IMR-90 (cell line): Measurements from ENCODE around the gene CPOX. TPM values are rescaled to one million over a fixed set of nuclear protein-coding genes. Genes with fewer than 3 reads are reported as not detected.

Source experiments
- ATAC-seq: fragments of 200-7000 bp; cut with Tn5 transposase; 2 replicates; pipeline ENCODE4 v1.9.1; 2020; ENCODE audit warnings: low read depth, mild to moderate bottlenecking, moderate library complexity
- BruUV-seq: library from RNA; stranded (reverse); fragments of 400-500 nt; replicated peaks from 2 replicates; lab custom pipeline; 2021; lab: Mats Ljungman, UMichigan
- CTCF ChIA-PET: fragments of 300-600 bp; formaldehyde crosslinking; extraction: SDS; loops from one replicate; lab custom pipeline; 2021; ENCODE audit warnings: antibody characterized with exemption; lab: Yijun Ruan, JAX
- POLR2A ChIA-PET: fragments of 300-600 bp; sonication (Branson Sonifier 250); formaldehyde crosslinking; loops from one replicate; lab custom pipeline; 2022; ENCODE audit warnings: antibody characterized with exemption; ENCODE audit not compliant: unreplicated experiment; lab: Charles Lee
- DNase-seq: peaks from one replicate; pipeline ENCODE4 v3.0.0; 2013
- H2AFZ ChIP-seq: replicated peaks from 2 replicates; pipeline ENCODE3; 2013; ENCODE audit warnings: low read length, mild to moderate bottlenecking; ENCODE audit not compliant: poor library complexity
- H2AK5ac ChIP-seq: 2 replicates; pipeline ENCODE4 v1.6.1; 2013; ENCODE audit warnings: low read depth, low read length, inconsistent platforms
- H2AK9ac ChIP-seq: replicated peaks from 2 replicates; pipeline ENCODE3; 2013; ENCODE audit warnings: mild to moderate bottlenecking, low read depth, low read length, moderate library complexity; ENCODE audit not compliant: poor library complexity
- H2BK120ac ChIP-seq: 2 replicates; pipeline ENCODE4 v1.6.1; 2013; ENCODE audit warnings: low read depth, low read length, inconsistent platforms
- H2BK15ac ChIP-seq: 3 replicates; pipeline ENCODE4 v1.6.1; 2013; ENCODE audit warnings: low read depth, low read length, inconsistent platforms
- H2BK20ac ChIP-seq: 2 replicates; pipeline ENCODE4 v1.6.1; 2013; ENCODE audit warnings: low read depth, mild to moderate bottlenecking, inconsistent platforms, low read length, moderate library complexity
- H2BK5ac ChIP-seq: 2 replicates; pipeline ENCODE4 v1.6.1; 2013; ENCODE audit warnings: mild to moderate bottlenecking, low read depth, low read length, inconsistent platforms; ENCODE audit not compliant: poor library complexity, severe bottlenecking
- H3K14ac ChIP-seq: replicated peaks from 2 replicates; pipeline ENCODE4 v1.6.1; 2013; ENCODE audit warnings: low read depth, low read length, inconsistent platforms
- H3K18ac ChIP-seq: 2 replicates; pipeline ENCODE4 v1.6.1; 2013; ENCODE audit warnings: low read depth, low read length, control low read depth
- H3K23ac ChIP-seq: 2 replicates; pipeline ENCODE4 v1.6.1; 2013; ENCODE audit warnings: low read depth, low read length, inconsistent platforms
- H3K27ac ChIP-seq: 2 replicates; pipeline ENCODE4 v1.5.1; 2013; ENCODE audit warnings: mild to moderate bottlenecking, control low read depth, low read length; ENCODE audit not compliant: insufficient read depth
- H3K27me3 ChIP-seq: 2 replicates; pipeline ENCODE4 v1.6.1; 2013; ENCODE audit warnings: low read length; ENCODE audit not compliant: control insufficient read depth, insufficient read depth
- H3K36me3 ChIP-seq: 2 replicates; pipeline ENCODE4 v1.6.1; 2013; ENCODE audit warnings: low read length, mixed read lengths; ENCODE audit not compliant: control insufficient read depth, insufficient read depth
- H3K4ac ChIP-seq: 2 replicates; pipeline ENCODE4 v1.6.1; 2013; ENCODE audit warnings: low read depth, low read length, inconsistent platforms
- H3K4me1 ChIP-seq: 2 replicates; pipeline ENCODE4 v1.6.1; 2013; ENCODE audit warnings: low read length, mixed read lengths; ENCODE audit not compliant: control insufficient read depth, insufficient read depth
- H3K4me2 ChIP-seq: 2 replicates; pipeline ENCODE4 v1.6.1; 2013; ENCODE audit warnings: low read depth, mild to moderate bottlenecking, control low read depth, low read length, moderate library complexity
- H3K4me3 ChIP-seq: 2 replicates; pipeline ENCODE4 v1.5.1; 2013; ENCODE audit warnings: low read depth, mild to moderate bottlenecking, control low read depth, low read length, moderate library complexity; ENCODE audit not compliant: insufficient read depth
- H3K56ac ChIP-seq: 2 replicates; pipeline ENCODE4 v1.6.1; 2013; ENCODE audit warnings: low read length, inconsistent platforms; ENCODE audit not compliant: insufficient read depth; ENCODE audit errors: extremely low read depth
- H3K79me1 ChIP-seq, 2 experiments: 2 replicates each; pipeline ENCODE4 v1.6.1; 2013; ENCODE audit warnings: low read length in 2 of 2, inconsistent platforms in 1 of 2, low read depth in 1 of 2
- H3K9ac ChIP-seq: 2 replicates; pipeline ENCODE4 v1.6.1; 2013; ENCODE audit warnings: low read depth, low read length, control low read depth
- H3K9me1 ChIP-seq: 2 replicates; pipeline ENCODE4 v1.6.1; 2013; ENCODE audit warnings: low read length, inconsistent platforms; ENCODE audit not compliant: insufficient read depth
- H3K9me3 ChIP-seq: 2 replicates; pipeline ENCODE4 v1.6.1; 2013; ENCODE audit warnings: low read length; ENCODE audit not compliant: control insufficient read depth, insufficient read depth
- H4K20me1 ChIP-seq: 2 replicates; pipeline ENCODE4 v1.6.1; 2013; ENCODE audit warnings: low read length, inconsistent platforms; ENCODE audit not compliant: insufficient read depth
- H4K5ac ChIP-seq: 2 replicates; pipeline ENCODE4 v1.6.1; 2013; ENCODE audit warnings: mild to moderate bottlenecking, low read depth, low read length, control low read depth
- H4K8ac ChIP-seq, 2 experiments: 2 replicates each; pipeline ENCODE4 v1.6.1; 2013; ENCODE audit warnings: low read depth in 2 of 2, low read length in 2 of 2, control low read depth in 1 of 2, inconsistent platforms in 1 of 2
- H4K91ac ChIP-seq: 2 replicates; pipeline ENCODE4 v1.6.1; 2013; ENCODE audit warnings: low read depth, low read length, inconsistent platforms; ENCODE audit not compliant: insufficient read depth
- FOS ChIP-seq: fragments of 150-350 bp; IDR thresholded peaks from 2 replicates; pipeline ENCODE4 v1.6.1; 2016; ENCODE audit warnings: low read depth, low read length
- NFE2L2 ChIP-seq: fragments of 150-350 bp; IDR thresholded peaks from 2 replicates; pipeline ENCODE4 v1.6.1; 2016; ENCODE audit warnings: low read depth, mild to moderate bottlenecking, low read length
- POLR2A ChIP-seq: IDR thresholded peaks from 2 replicates; pipeline ENCODE4 v1.6.1; 2012; ENCODE audit warnings: mild to moderate bottlenecking, low read depth, low read length
- RAD21 ChIP-seq: IDR thresholded peaks from 2 replicates; pipeline ENCODE4 v1.6.1; 2012; ENCODE audit warnings: low read length, improper control_type of control experiment
- whole genome bisulfite sequencing, 2 experiments: methylation state at CpG; one replicate each; pipeline versions ENCODE4 v1.1.5 to v1.1.7; 2013; ENCODE audit warnings: missing lambda C conversion rate in 2 of 2; ENCODE audit not compliant: insufficient read length in 1 of 2; ENCODE audit errors: extremely low coverage in 2 of 2; 5-methylcytosine and 5-hydroxymethylcytosine counted together
- dilution Hi-C: fragments of 300-500 bp; cut with HindIII; formaldehyde crosslinking; loops from one replicate; pipeline ENCODE4 v1.14.3; 2018; ENCODE audit warnings: low sequenced_read_pairs; ENCODE audit not compliant: unreplicated experiment
- in situ Hi-C: fragments of 300-500 bp; cut with MboI; formaldehyde crosslinking; loops from 3 replicates; pipeline ENCODE4 v1.14.3; 2019; ENCODE audit warnings: low sequenced_read_pairs, inconsistent platforms, mixed read lengths
- intact Hi-C: fragments of 100-400 bp; cut with micrococcal nuclease; formaldehyde crosslinking; loops from 2 replicates; pipeline ENCODE4 v1.10.0; 2022
- polyA plus RNA-seq, 3 experiments: library from polyadenylated mRNA; depleted of rRNA; stranded (reverse); fragments of >200 nt; gene quantifications; 2 replicates each; pipeline ENCODE4 v1.2.3, GENCODE V29; 2012; ENCODE audit warnings: low replicate concordance in 1 of 3
- total RNA-seq: library from RNA; depleted of rRNA; stranded (reverse); fragments of >200 nt; gene quantifications from 2 replicates; pipeline ENCODE4 v1.2.3, GENCODE V29; 2012
- TF ChIP-seq, protein P1 (sequence below): fragments of 150-350 bp; IDR thresholded peaks from 2 replicates; pipeline ENCODE4 v1.6.1; 2016; ENCODE audit warnings: low read depth, mild to moderate bottlenecking, low read length, moderate library complexity, borderline replicate concordance
- TF ChIP-seq, protein P2 (sequence below): conservative IDR thresholded peaks from 2 replicates; pipeline ENCODE4 v1.5.1; 2012; ENCODE audit warnings: mild to moderate bottlenecking, low read depth, low read length, improper control_type of control experiment

CPOX gene
- total and polyA plus RNA-seq, 2 of the 4 experiments (the other 2 are of a cell fraction), result 14.5 to 19.4 TPM

- peaks cover 4% of the 10 kb centered on the region for H3K36me3 ChIP-seq
- no CpG with 5 or more reads among the region's 5 CpGs for WGBS, 2 experiments
- H3K9ac ChIP-seq, result no peak overlapping the region
- H4K91ac ChIP-seq, result no peak overlapping the region
- H2BK5ac ChIP-seq, result no peak overlapping the region
- in situ Hi-C loops (loop anchor here (25.0 kb wide), 1 partner anchor 782 kb away; the partner anchor contains the start of gene CRYBG3), dilution Hi-C loops (no loop called here), intact Hi-C loops (no loop called here)
- no peaks in the 10 kb centered on the region for H3K9me1 ChIP-seq
- ATAC-seq (no peak), DNase-seq (no peak)
- H3K9me3 ChIP-seq, result no peaks in the 10 kb centered on the region
- H3K18ac ChIP-seq, result no peak overlapping the region
- H2AFZ ChIP-seq, result no peak overlapping the region
- no peak overlapping the region for H3K27ac ChIP-seq
- no peak overlapping the region for H4K8ac ChIP-seq
- H2AK5ac ChIP-seq, result no peak overlapping the region
- H2BK120ac ChIP-seq, result no peak overlapping the region
- no peak overlapping the region for H4K5ac ChIP-seq
- ChIA-PET POLR2A (no interaction called here), CTCF (no interaction called here)
- H3K56ac ChIP-seq, result no peak overlapping the region
- peaks cover 8 to 17% of the 10 kb centered on the region in 2 experiments; a peak in 3 of 4 replicates for H3K79me1 ChIP-seq
- H4K20me1 ChIP-seq, result no peaks in the 10 kb centered on the region
- H3K4me3 ChIP-seq, result no peak overlapping the region
- peaks cover 2% of the 10 kb centered on the region; the same call in 1 of the 2 replicates for H3K4me1 ChIP-seq
- no peak overlapping the region for H3K14ac ChIP-seq
- H3K4me2 ChIP-seq, result no peak overlapping the region
- H3K23ac ChIP-seq, result no peak overlapping the region
- H3K4ac ChIP-seq, result no peak overlapping the region
- TF ChIP-seq POLR2A (no peak), RAD21 (no peak), FOS (no peak), NFE2L2 (no peak)
- TF ChIP-seq, protein P1, sequence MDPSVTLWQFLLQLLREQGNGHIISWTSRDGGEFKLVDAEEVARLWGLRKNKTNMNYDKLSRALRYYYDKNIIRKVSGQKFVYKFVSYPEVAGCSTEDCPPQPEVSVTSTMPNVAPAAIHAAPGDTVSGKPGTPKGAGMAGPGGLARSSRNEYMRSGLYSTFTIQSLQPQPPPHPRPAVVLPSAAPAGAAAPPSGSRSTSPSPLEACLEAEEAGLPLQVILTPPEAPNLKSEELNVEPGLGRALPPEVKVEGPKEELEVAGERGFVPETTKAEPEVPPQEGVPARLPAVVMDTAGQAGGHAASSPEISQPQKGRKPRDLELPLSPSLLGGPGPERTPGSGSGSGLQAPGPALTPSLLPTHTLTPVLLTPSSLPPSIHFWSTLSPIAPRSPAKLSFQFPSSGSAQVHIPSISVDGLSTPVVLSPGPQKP, result no peak
- TF ChIP-seq, protein P2, sequence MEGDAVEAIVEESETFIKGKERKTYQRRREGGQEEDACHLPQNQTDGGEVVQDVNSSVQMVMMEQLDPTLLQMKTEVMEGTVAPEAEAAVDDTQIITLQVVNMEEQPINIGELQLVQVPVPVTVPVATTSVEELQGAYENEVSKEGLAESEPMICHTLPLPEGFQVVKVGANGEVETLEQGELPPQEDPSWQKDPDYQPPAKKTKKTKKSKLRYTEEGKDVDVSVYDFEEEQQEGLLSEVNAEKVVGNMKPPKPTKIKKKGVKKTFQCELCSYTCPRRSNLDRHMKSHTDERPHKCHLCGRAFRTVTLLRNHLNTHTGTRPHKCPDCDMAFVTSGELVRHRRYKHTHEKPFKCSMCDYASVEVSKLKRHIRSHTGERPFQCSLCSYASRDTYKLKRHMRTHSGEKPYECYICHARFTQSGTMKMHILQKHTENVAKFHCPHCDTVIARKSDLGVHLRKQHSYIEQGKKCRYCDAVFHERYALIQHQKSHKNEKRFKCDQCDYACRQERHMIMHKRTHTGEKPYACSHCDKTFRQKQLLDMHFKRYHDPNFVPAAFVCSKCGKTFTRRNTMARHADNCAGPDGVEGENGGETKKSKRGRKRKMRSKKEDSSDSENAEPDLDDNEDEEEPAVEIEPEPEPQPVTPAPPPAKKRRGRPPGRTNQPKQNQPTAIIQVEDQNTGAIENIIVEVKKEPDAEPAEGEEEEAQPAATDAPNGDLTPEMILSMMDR, result no peak
- BruUV-seq, result no TSS peak
- H2BK15ac ChIP-seq, result no peak overlapping the region
- H2BK20ac ChIP-seq, result no peak overlapping the region
- H2AK9ac ChIP-seq, result no peak overlapping the region
- H3K27me3 ChIP-seq, result no peaks in the 10 kb centered on the region
Observed at GRCh38 chr3:98594628-98595324, 1.4 kb upstream of the CPOX start.
